Endothelial cell of umbilical vein (primary cell): ENCODE results near the gene RASAL3. TPM values are rescaled to one million over a fixed set of nuclear protein-coding genes. Genes with fewer than 3 reads are reported as not detected.

Source experiments
- BruUV-seq: library from RNA; stranded (reverse); fragments of 400-500 nt; replicated peaks from 2 replicates; lab custom pipeline; 2021; lab: Mats Ljungman, UMichigan
- CTCF ChIA-PET: fragments of 300-600, 350-600 bp; sonication (Branson Sonifier 250); formaldehyde crosslinking; loops from one replicate; lab custom pipeline; 2021; ENCODE audit warnings: antibody characterized with exemption, inconsistent platforms; lab: Charles Lee
- POLR2A ChIA-PET: fragments of 300-600, 350-600 bp; sonication (Branson Sonifier 250); formaldehyde crosslinking; loops from one replicate; lab custom pipeline; 2021; ENCODE audit warnings: antibody characterized with exemption, inconsistent platforms; lab: Charles Lee
- DNase-seq: peaks from one replicate; pipeline ENCODE4 v3.0.0-alpha.2; 2011; ENCODE audit warnings: low read depth, low spot score
- FAIRE-seq: peaks from 2 replicates; lab custom pipeline; 2011; peaks lifted over from hg19 to GRCh38; lab: Jason Lieb, UNC
- H2AFZ ChIP-seq: 2 replicates; pipeline ENCODE4 v1.6.0; 2012; ENCODE audit warnings: low read depth, low read length, control low read depth, inconsistent platforms
- H3K27ac ChIP-seq: 2 replicates; pipeline ENCODE4 v1.5.1; 2011; ENCODE audit warnings: low read depth, mild to moderate bottlenecking, control low read depth, low read length, moderate library complexity; ENCODE audit not compliant: insufficient read depth
- H3K27me3 ChIP-seq, 2 experiments: 2 replicates each; pipeline versions ENCODE4 v1.6.0 to v1.6.1; 2011; ENCODE audit warnings: low read length in 2 of 2, mixed read lengths in 1 of 2; ENCODE audit not compliant: control insufficient read depth in 2 of 2, insufficient read depth in 2 of 2
- H3K36me3 ChIP-seq, 2 experiments: 2 replicates in 1 of 2; 3 replicates in 1 of 2; pipeline ENCODE4 v1.5.1; 2011; ENCODE audit warnings: low read length in 2 of 2, mild to moderate bottlenecking in 1 of 2, moderate library complexity in 1 of 2; ENCODE audit not compliant: control insufficient read depth in 2 of 2, insufficient read depth in 2 of 2; ENCODE audit errors: extremely low read depth in 1 of 2
- H3K4me1 ChIP-seq: 3 replicates; pipeline ENCODE4 v1.5.1; 2011; ENCODE audit warnings: mild to moderate bottlenecking, low read length; ENCODE audit not compliant: control insufficient read depth, insufficient read depth; ENCODE audit errors: extremely low read depth
- H3K4me2 ChIP-seq: 2 replicates; pipeline ENCODE4 v1.6.1; 2011; ENCODE audit warnings: low read length, control low read depth, mixed read lengths; ENCODE audit not compliant: insufficient read depth
- H3K4me3 ChIP-seq, 3 experiments: fragments of 200-600 bp in 1 of 3; sonication (generic), shearing (Covaris generic) in 1 of 3; replicated peaks in 1 of 3; 2 replicates each; pipeline ENCODE4 v1.5.1; 2011 to 2016; ENCODE audit warnings: control low read depth in 3 of 3, low read length in 3 of 3, mild to moderate bottlenecking in 2 of 3, inconsistent platforms in 1 of 3, low read depth in 1 of 3, moderate library complexity in 1 of 3; ENCODE audit not compliant: insufficient read depth in 1 of 3
- H3K79me2 ChIP-seq: 2 replicates; pipeline ENCODE4 v1.6.0; 2012; ENCODE audit warnings: low read length, inconsistent platforms; ENCODE audit not compliant: control insufficient read depth, insufficient read depth
- H3K9ac ChIP-seq: replicated peaks from 2 replicates; pipeline ENCODE3; 2011; ENCODE audit warnings: low read length, control low read depth; ENCODE audit not compliant: insufficient read depth; ENCODE audit errors: extremely low read depth
- H3K9me1 ChIP-seq: replicated peaks from 3 replicates; pipeline ENCODE4 v1.6.0; 2011; ENCODE audit warnings: mild to moderate bottlenecking, low read length; ENCODE audit not compliant: control insufficient read depth, insufficient read depth; ENCODE audit errors: extremely low read depth
- H3K9me3 ChIP-seq: replicated peaks from 2 replicates; pipeline ENCODE4 v1.5.1; 2012; ENCODE audit warnings: low read length, inconsistent platforms; ENCODE audit not compliant: control insufficient read depth, insufficient read depth
- H4K20me1 ChIP-seq: replicated peaks from 2 replicates; pipeline ENCODE3; 2011; ENCODE audit warnings: mild to moderate bottlenecking, low read length; ENCODE audit not compliant: control insufficient read depth, insufficient read depth; ENCODE audit errors: extremely low read depth
- CTCF ChIP-seq, 2 donors: IDR thresholded peaks; 1 replicate in 1 of 2; 2 replicates in 1 of 2; pipeline ENCODE4 v1.5.1; 2011; ENCODE audit warnings: low read length in 2 of 2, mild to moderate bottlenecking in 2 of 2, moderate library complexity in 2 of 2, control low read depth in 1 of 2, inconsistent platforms in 1 of 2, low read depth in 1 of 2; ENCODE audit not compliant: insufficient read depth in 1 of 2; ENCODE audit errors: extremely low read depth in 1 of 2
- EZH2 ChIP-seq: IDR thresholded peaks from 2 replicates; pipeline ENCODE4 v1.6.1; 2012; ENCODE audit warnings: borderline replicate concordance, low read depth, mild to moderate bottlenecking, moderate library complexity, low read length, inconsistent platforms; ENCODE audit not compliant: severe bottlenecking
- FOS ChIP-seq: IDR thresholded peaks from 2 replicates; pipeline ENCODE4 v1.6.1; 2011; ENCODE audit warnings: mild to moderate bottlenecking, low read length, moderate library complexity, borderline replicate concordance; ENCODE audit not compliant: insufficient read depth
- GATA2 ChIP-seq: IDR thresholded peaks from 2 replicates; pipeline ENCODE4 v1.7.0; 2011; ENCODE audit warnings: low read depth, mild to moderate bottlenecking, moderate library complexity, mixed read lengths, low read length; ENCODE audit not compliant: insufficient read length, insufficient read depth
- JUN ChIP-seq: IDR thresholded peaks from 2 replicates; pipeline ENCODE4 v1.6.1; 2011; ENCODE audit warnings: borderline replicate concordance, low read depth; ENCODE audit not compliant: insufficient read length, insufficient read depth
- MYC ChIP-seq: IDR thresholded peaks from one replicate; pipeline ENCODE4 v1.6.1; 2011; ENCODE audit warnings: mild to moderate bottlenecking, low read depth, low read length
- POLR2A ChIP-seq: IDR thresholded peaks from 2 replicates; pipeline ENCODE4 v1.6.1; 2012; ENCODE audit warnings: low read depth, mild to moderate bottlenecking, control low read depth, low read length
- POLR2AphosphoS5 ChIP-seq: IDR thresholded peaks from 2 replicates; pipeline ENCODE4 v1.6.1; 2012; ENCODE audit warnings: low read depth, mild to moderate bottlenecking, control low read depth, low read length, moderate library complexity; ENCODE audit not compliant: insufficient read depth
- dilution Hi-C: fragments of 300-500 bp; cut with MboI; formaldehyde crosslinking; loops from one replicate; pipeline ENCODE4 v1.15.0; 2019; ENCODE audit warnings: low sequenced_read_pairs; ENCODE audit not compliant: extremely low pct_ligation_motif_present
- intact Hi-C: fragments of 100-400 bp; cut with micrococcal nuclease; formaldehyde crosslinking; loops from one replicate; pipeline ENCODE4 v1.10.0; 2022
- polyA plus RNA-seq, 4 experiments: library from polyadenylated mRNA; depleted of rRNA in 3 of 4; stranded (reverse) in 3 of 4; unstranded in 1 of 4; fragments of >200 nt; gene quantifications; 2 replicates each; pipeline versions ENCODE4 v1.2.1 to v1.2.3, GENCODE V29; 2011 to 2012; ENCODE audit warnings: missing spikeins in 1 of 4
- total RNA-seq: library from RNA; stranded (reverse); gene quantifications from 2 replicates; pipeline ENCODE4 v1.2.3, GENCODE V29; 2021
- TF ChIP-seq, protein P1 (sequence below): IDR thresholded peaks from 2 replicates; pipeline ENCODE4 v1.6.1; 2011; ENCODE audit not compliant: insufficient read depth, insufficient read length

Gene RASAL3
- total and polyA plus RNA-seq, 2 donors (not counting 3 experiments of a cell fraction or from before 2014, with no cell fraction given): 4.1 to 5.7 TPM

DNA sequence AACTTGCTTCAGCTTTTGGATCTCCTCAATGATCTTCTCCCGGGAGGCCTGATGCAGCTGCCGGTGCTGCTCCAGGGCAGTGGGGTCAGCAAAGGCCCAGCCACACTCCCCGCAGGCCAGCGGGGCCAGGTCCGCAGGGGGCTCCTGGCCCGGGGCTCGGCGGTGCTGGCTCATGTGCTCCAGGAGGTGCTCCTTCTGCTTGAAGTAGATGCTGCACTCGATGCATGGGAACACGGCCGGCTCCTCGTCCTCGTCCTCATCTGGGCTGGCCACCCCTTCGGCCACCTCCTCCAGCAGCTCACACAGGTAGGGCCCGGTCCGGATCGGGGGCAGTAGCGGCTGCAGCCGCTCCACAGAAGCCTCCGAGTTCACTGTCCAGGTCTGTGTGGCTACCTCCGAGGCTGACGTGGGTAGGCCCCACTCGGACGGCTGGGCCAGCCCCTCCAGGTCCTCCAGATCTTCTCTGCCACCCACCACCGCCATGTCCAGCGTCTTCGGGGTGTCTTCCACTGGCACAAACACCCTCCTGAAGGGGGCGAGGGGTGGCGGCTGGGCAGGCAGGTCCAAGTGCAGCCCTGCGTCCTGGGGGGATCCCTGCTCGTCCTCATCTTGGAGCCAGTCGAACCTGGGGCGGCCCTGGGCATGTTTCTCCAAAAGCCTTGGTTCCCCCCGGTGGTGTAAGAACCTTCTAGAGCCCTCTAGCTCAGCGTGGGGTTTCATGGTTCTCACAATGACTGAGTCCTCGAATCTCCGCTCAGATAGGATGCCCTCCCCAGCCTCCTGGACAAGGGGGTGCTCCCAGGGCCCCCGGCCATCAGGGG lies 24.3 kb downstream of the RASAL3 start:
- Histone ChIP-seq H3K4me1 (no peaks in the 10 kb centered on the region), H3K4me3 (no peak overlapping the region), H3K79me2 (no peaks in the 10 kb centered on the region), H3K27me3 (no peaks in the 10 kb centered on the region), H2AFZ (no peak overlapping the region), H3K9ac (no peak overlapping the region), H3K36me3 (no peaks in the 10 kb centered on the region), H3K4me2 (no peak overlapping the region), H3K27ac (no peak overlapping the region), H3K9me3 (no peaks in the 10 kb centered on the region), H3K9me1 (no peaks in the 10 kb centered on the region), H4K20me1 (no peaks in the 10 kb centered on the region)
- TF ChIP-seq JUN (no peak), EZH2 (no peak), POLR2A (no peak), FOS (no peak), POLR2AphosphoS5 (no peak), CTCF (IDR thresholded peaks at IDR 0.05; ENCODE audit: extremely low read depth in 1 of 2, insufficient read depth in 1 of 2, low read depth in 1 of 2, low read length in 2 of 2) (no peak), GATA2 (no peak), MYC (no peak)
- TF ChIP-seq, protein P1, sequence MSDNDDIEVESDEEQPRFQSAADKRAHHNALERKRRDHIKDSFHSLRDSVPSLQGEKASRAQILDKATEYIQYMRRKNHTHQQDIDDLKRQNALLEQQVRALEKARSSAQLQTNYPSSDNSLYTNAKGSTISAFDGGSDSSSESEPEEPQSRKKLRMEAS: no peak
- ChIA-PET CTCF (no interaction called here), POLR2A (no interaction called here)
- no TSS peak for BruUV-seq
- dilution Hi-C loops (no loop called here), intact Hi-C loops (no loop called here)
- FAIRE-seq: no peak
- no peak for DNase-seq
